ENCODE data around the gene TRIM46. TPM values are rescaled to one million over a fixed set of nuclear protein-coding genes. Genes with fewer than 3 reads are reported as not detected.

The TRIM46 gene
- total and polyA plus RNA-seq, 2 donors from 2014 or later, result 0.28 to 2.1 TPM

- H3K9ac ChIP-seq (ENCODE audit: low read length in 3 of 3), result no peak overlapping the region
- TF ChIP-seq, protein P1, sequence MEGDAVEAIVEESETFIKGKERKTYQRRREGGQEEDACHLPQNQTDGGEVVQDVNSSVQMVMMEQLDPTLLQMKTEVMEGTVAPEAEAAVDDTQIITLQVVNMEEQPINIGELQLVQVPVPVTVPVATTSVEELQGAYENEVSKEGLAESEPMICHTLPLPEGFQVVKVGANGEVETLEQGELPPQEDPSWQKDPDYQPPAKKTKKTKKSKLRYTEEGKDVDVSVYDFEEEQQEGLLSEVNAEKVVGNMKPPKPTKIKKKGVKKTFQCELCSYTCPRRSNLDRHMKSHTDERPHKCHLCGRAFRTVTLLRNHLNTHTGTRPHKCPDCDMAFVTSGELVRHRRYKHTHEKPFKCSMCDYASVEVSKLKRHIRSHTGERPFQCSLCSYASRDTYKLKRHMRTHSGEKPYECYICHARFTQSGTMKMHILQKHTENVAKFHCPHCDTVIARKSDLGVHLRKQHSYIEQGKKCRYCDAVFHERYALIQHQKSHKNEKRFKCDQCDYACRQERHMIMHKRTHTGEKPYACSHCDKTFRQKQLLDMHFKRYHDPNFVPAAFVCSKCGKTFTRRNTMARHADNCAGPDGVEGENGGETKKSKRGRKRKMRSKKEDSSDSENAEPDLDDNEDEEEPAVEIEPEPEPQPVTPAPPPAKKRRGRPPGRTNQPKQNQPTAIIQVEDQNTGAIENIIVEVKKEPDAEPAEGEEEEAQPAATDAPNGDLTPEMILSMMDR (IDR thresholded peaks at IDR 0.05; ENCODE audit: borderline replicate concordance, extremely low read depth, insufficient read depth), result no peak
- H3K9me3 ChIP-seq (ENCODE audit: control insufficient read depth in 2 of 3, insufficient read depth in 1 of 3, low read length in 3 of 3), result no peaks in the 10 kb centered on the region
- DNase-seq (peak in 1 of 5 donors; percentile 30), FAIRE-seq (no peak)
- H3K27me3 ChIP-seq (ENCODE audit: control insufficient read depth, insufficient read depth, low read length), result no peaks in the 10 kb centered on the region
- no peaks in the 10 kb centered on the region for H3K36me3 ChIP-seq (ENCODE audit: control insufficient read depth in 2 of 3, insufficient read depth in 3 of 3, low read length in 3 of 3)
- H3K27ac ChIP-seq (ENCODE audit: low read depth in 2 of 2, low read length in 2 of 2), result peak overlapping the region in 1 of 2 donors; percentile 36
- peaks cover 0 to 7% (median 0%) of the 10 kb centered on the region in 3 donors for H3K4me1 ChIP-seq (ENCODE audit: control insufficient read depth in 2 of 3, insufficient read depth in 2 of 3, low read depth in 1 of 3, low read length in 3 of 3)
- intact Hi-C loops (cut with DNase I), result no loop called here
- H3K4me3 ChIP-seq (ENCODE audit: low read length in 3 of 3), result peak overlapping the region in 2 of 3 donors; percentile 39 to 40
Measured at GRCh38 chr1:155195201-155196102, 21.8 kb downstream of the TRIM46 start.

GRCh38 chr1:155196103-155196892 is 22.6 kb downstream of the TRIM46 start:
- TF ChIP-seq, protein P1 (IDR thresholded peaks at IDR 0.05; ENCODE audit: borderline replicate concordance, extremely low read depth, insufficient read depth), result no peak
- Histone ChIP-seq H3K27ac (ENCODE audit: low read depth in 2 of 2, low read length in 2 of 2) (no peak overlapping the region), H3K36me3 (ENCODE audit: control insufficient read depth in 2 of 3, insufficient read depth in 3 of 3, low read length in 3 of 3) (no peaks in the 10 kb centered on the region), H3K4me1 (ENCODE audit: control insufficient read depth in 2 of 3, insufficient read depth in 2 of 3, low read depth in 1 of 3, low read length in 3 of 3) (peaks cover 0 to 7% (median 0%) of the 10 kb centered on the region in 3 donors), H3K9ac (ENCODE audit: low read length in 3 of 3) (no peak overlapping the region), H3K27me3 (ENCODE audit: control insufficient read depth, insufficient read depth, low read length) (no peaks in the 10 kb centered on the region), H3K9me3 (ENCODE audit: control insufficient read depth in 2 of 3, insufficient read depth in 1 of 3, low read length in 3 of 3) (no peaks in the 10 kb centered on the region), H3K4me3 (ENCODE audit: low read length in 3 of 3) (no peak overlapping the region)
- DNase-seq (peak in 1 of 5 donors; percentile 72), FAIRE-seq (no peak)
- intact Hi-C loops (cut with DNase I), result no loop called here

DNA sequence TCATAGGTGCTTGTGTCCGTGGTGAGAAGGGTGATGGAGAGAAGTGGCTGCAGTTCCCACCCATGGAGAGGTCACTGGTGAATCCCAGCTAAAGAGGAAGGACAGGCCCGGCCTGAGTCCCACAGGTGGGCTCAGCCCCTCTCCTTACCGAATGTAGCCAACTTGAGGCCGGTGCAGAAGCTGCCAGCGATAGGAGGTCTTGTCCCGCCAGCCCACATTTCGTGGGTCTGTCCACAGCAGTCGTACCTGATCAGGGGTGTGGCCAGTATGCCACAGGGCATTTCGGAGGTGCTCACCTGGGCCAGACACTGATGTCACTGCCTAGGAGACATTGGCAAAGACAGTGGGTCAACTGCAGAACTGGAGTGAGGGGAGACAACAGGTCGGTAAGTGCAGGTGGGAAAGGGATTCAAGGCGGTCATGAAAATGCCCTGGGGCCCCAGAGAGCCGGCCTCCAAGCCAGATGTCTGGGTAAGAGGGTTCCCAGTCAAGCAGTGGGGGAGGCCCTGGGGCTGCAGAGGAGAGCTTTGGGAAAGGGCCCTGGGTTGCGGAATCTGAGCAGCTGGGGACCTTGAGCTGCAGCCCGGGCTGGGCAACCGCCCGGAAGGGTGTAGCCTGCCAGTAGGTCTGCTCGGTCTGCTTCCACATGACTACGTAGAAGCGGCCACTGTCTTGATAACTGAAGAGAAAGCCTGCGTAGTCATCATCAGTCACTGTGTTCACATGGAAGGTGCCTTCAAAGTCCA is 23.4 kb downstream of the TRIM46 start:
- peaks cover 0 to 7% (median 0%) of the 10 kb centered on the region in 3 donors for H3K4me1 ChIP-seq (ENCODE audit: control insufficient read depth in 2 of 3, insufficient read depth in 2 of 3, low read depth in 1 of 3, low read length in 3 of 3)
- FAIRE-seq, result no peak

More for the DNA sequence above, 23.4 kb downstream of the TRIM46 start:
- DNase-seq, result peak in 1 of 5 donors; percentile 64
- Histone ChIP-seq H3K9ac (ENCODE audit: low read length in 3 of 3) (no peak overlapping the region), H3K27me3 (ENCODE audit: control insufficient read depth, insufficient read depth, low read length) (no peaks in the 10 kb centered on the region), H3K9me3 (ENCODE audit: control insufficient read depth in 2 of 3, insufficient read depth in 1 of 3, low read length in 3 of 3) (no peaks in the 10 kb centered on the region), H3K4me3 (ENCODE audit: low read length in 3 of 3) (no peak overlapping the region), H3K27ac (ENCODE audit: low read depth in 2 of 2, low read length in 2 of 2) (no peak overlapping the region), H3K36me3 (ENCODE audit: control insufficient read depth in 2 of 3, insufficient read depth in 3 of 3, low read length in 3 of 3) (no peaks in the 10 kb centered on the region)
- TF ChIP-seq, protein P1 (IDR thresholded peaks at IDR 0.05; ENCODE audit: borderline replicate concordance, extremely low read depth, insufficient read depth), result no peak
- intact Hi-C loops (cut with DNase I), result no loop called here
